CD4-positive, alpha-beta T cell (primary cell): Measurements from ENCODE around the gene KIAA0825. TPM values are rescaled to one million over a fixed set of nuclear protein-coding genes. Genes with fewer than 3 reads are reported as not detected.

Experiments
- ATAC-seq: fragments of 200-7000 bp; cut with Tn5 transposase; one replicate; pipeline ENCODE4 v1.10.0; 2022; ENCODE audit warnings: mild to moderate bottlenecking; ENCODE audit not compliant: poor library complexity
- CTCF ChIA-PET: fragments of 350-600 bp; sonication (Branson Sonifier 250); formaldehyde crosslinking; loops from one replicate; lab custom pipeline; 2021; ENCODE audit warnings: antibody characterized with exemption, inconsistent platforms; lab: Charles Lee
- POLR2A ChIA-PET: fragments of 350-600 bp; sonication (Branson Sonifier 250); formaldehyde crosslinking; loops from one replicate; lab custom pipeline; 2021; ENCODE audit warnings: antibody characterized with exemption, inconsistent platforms; lab: Charles Lee
- DNase-seq, 14 experiments: peaks; one replicate each; pipeline ENCODE4 v3.0.0-alpha.2; 2013 to 2020; ENCODE audit warnings: mixed read lengths in 2 of 14
- H3K27ac ChIP-seq, 2 donors: one replicate each; pipeline versions ENCODE4 v1.5.1 to v1.7.0; 2013; ENCODE audit warnings: low read length in 2 of 2, low read depth in 1 of 2, mild to moderate bottlenecking in 1 of 2
- H3K27me3 ChIP-seq, 2 experiments: 1 replicate in 1 of 2; 2 replicates in 1 of 2; pipeline versions ENCODE4 v1.6.1 to v1.7.0; 2013; ENCODE audit warnings: low read length in 2 of 2, control low read depth in 1 of 2, mild to moderate bottlenecking in 1 of 2, moderate library complexity in 1 of 2; ENCODE audit not compliant: insufficient read depth in 2 of 2, control insufficient read depth in 1 of 2
- H3K36me3 ChIP-seq: one replicate; pipeline ENCODE4 v1.6.1; 2013; ENCODE audit warnings: low read length, control low read depth; ENCODE audit not compliant: insufficient read depth
- H3K4me1 ChIP-seq: one replicate; pipeline ENCODE4 v1.6.1; 2013; ENCODE audit warnings: low read length, control low read depth; ENCODE audit not compliant: insufficient read depth
- H3K4me3 ChIP-seq: one replicate; pipeline ENCODE4 v1.5.1; 2013; ENCODE audit warnings: mild to moderate bottlenecking, low read length, moderate library complexity
- H3K9me3 ChIP-seq, 2 experiments: 1 replicate in 1 of 2; 2 replicates in 1 of 2; pipeline versions ENCODE4 v1.6.1 to v1.7.0; 2013; ENCODE audit warnings: low read length in 2 of 2, mild to moderate bottlenecking in 2 of 2, control low read depth in 1 of 2, moderate library complexity in 1 of 2; ENCODE audit not compliant: control insufficient read depth in 1 of 2, insufficient read depth in 1 of 2
- H3K27ac Mint-ChIP-seq: one replicate; pipeline ENCODE4 v1.8.0; 2020; ENCODE audit warnings: mixed read lengths
- H3K27me3 Mint-ChIP-seq: one replicate; pipeline ENCODE4 v1.8.0; 2021; ENCODE audit warnings: mixed read lengths
- H3K36me3 Mint-ChIP-seq: one replicate; pipeline ENCODE4 v1.8.0; 2021; ENCODE audit warnings: low read depth, mixed read lengths
- H3K4me1 Mint-ChIP-seq: one replicate; pipeline ENCODE4 v1.8.0; 2021; ENCODE audit warnings: low read depth, mixed read lengths
- H3K4me3 Mint-ChIP-seq: one replicate; pipeline ENCODE4 v1.8.0; 2020; ENCODE audit warnings: mild to moderate bottlenecking, mixed read lengths
- H3K9me3 Mint-ChIP-seq: one replicate; pipeline ENCODE4 v1.8.0; 2020; ENCODE audit warnings: mixed read lengths
- intact Hi-C, 2 experiments: fragments of 100-400 bp; cut with DNase I in 1 of 2; cut with micrococcal nuclease in 1 of 2; formaldehyde crosslinking; loops; one replicate each; pipeline versions ENCODE4 v1.15.1 to v1.9.0; 2023 to 2025; cut with DNase I, micrococcal nuclease
- total RNA-seq, 174 experiments: library from RNA in 2 of 174; stranded (reverse) in 2 of 174; gene quantifications; one replicate each; pipeline ENCODE4 v1.2.3 and lab custom pipeline; 2021 to 2026
- TF ChIP-seq, protein P1 (sequence below): fragments of 200-600 bp; IDR thresholded peaks from one replicate; pipeline ENCODE4 v1.8.0; 2022; ENCODE audit warnings: antibody characterized with exemption, mild to moderate bottlenecking

Gene KIAA0825
- total RNA-seq, 2 experiments from 2014 or later, result 1.5 to 1.6 TPM

DNA sequence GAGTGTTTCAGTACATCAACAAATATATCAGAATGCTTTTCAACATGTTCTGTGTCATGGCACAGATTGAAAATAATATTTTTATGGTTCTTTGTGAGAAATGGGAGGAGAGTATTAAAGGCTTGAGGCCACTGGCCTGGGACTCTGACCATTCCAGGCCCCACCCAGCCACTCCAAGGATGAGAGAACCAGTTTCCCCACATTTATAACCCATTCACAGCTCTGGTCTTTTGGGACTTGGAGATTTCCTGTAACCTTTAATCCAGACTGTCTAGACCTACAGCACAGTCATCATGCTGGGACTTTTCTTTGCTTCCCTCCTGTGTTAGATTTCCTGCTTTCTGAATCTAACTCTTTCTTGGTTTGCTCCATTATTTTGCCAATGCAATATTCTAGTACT lies 389.6 kb downstream of the KIAA0825 start:
- no peaks in the 10 kb centered on the region for H3K36me3 ChIP-seq
- H3K27ac ChIP-seq, result no peak overlapping the region
- intact Hi-C loops, result no loop called here
- no peaks in the 10 kb centered on the region for H3K4me1 Mint-ChIP-seq
- ChIA-PET CTCF (no interaction called here), POLR2A (no interaction called here)
- H3K9me3 ChIP-seq, result no peaks in the 10 kb centered on the region
- H3K36me3 Mint-ChIP-seq, result no peaks in the 10 kb centered on the region
- ATAC-seq (no peak), DNase-seq (no peak)
- TF ChIP-seq, protein P1, sequence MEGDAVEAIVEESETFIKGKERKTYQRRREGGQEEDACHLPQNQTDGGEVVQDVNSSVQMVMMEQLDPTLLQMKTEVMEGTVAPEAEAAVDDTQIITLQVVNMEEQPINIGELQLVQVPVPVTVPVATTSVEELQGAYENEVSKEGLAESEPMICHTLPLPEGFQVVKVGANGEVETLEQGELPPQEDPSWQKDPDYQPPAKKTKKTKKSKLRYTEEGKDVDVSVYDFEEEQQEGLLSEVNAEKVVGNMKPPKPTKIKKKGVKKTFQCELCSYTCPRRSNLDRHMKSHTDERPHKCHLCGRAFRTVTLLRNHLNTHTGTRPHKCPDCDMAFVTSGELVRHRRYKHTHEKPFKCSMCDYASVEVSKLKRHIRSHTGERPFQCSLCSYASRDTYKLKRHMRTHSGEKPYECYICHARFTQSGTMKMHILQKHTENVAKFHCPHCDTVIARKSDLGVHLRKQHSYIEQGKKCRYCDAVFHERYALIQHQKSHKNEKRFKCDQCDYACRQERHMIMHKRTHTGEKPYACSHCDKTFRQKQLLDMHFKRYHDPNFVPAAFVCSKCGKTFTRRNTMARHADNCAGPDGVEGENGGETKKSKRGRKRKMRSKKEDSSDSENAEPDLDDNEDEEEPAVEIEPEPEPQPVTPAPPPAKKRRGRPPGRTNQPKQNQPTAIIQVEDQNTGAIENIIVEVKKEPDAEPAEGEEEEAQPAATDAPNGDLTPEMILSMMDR, result no peak
- H3K27ac Mint-ChIP-seq, result no peak overlapping the region
- H3K27me3 ChIP-seq, result no peaks in the 10 kb centered on the region
- H3K4me3 Mint-ChIP-seq, result no peak overlapping the region
- H3K4me1 ChIP-seq, result no peaks in the 10 kb centered on the region
- no peak overlapping the region for H3K4me3 ChIP-seq
- no peaks in the 10 kb centered on the region for H3K27me3 Mint-ChIP-seq
- H3K9me3 Mint-ChIP-seq, result no peaks in the 10 kb centered on the region

DNA sequence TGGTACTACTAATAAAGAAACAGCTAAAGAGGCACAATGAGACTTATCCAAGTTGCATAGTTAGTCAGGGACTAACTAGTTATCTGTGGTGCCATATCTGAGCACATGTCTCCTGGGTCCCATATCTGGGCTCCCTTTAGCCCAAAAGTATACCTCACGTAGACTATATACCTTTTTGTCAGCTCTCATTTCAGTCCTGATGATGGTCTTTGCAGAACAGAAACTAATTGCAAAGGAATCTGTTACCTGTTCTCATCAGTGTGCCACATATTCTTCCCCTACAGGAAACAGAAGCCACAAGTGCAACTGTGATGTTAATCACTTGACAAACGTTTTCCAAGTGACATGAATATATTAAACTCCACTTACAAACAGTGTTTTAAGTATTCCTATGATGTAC lies 395.2 kb downstream of the KIAA0825 start:
- no peaks in the 10 kb centered on the region for H3K36me3 Mint-ChIP-seq
- intact Hi-C loops, result no loop called here
- TF ChIP-seq, protein P1, result no peak

DNA sequence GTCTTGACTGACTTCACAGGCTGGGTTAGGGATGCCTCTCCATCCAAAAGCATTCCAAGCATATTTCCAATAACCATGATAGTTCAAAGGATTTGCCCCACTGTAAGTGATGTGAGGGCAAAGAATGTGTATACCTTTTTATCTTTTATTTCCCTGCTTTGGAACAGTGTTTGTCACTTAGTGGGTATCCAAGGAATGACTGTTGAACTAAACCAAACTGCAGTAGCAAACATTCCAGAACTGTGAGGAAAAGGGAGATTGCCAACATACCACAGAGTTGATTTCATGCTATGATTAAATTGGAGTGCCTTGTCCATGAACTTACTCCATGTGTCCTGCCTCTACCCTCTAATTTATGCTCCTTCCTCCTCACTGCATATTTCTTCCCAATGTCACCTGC lies 400.0 kb downstream of the KIAA0825 start:
- intact Hi-C loops, result no loop called here
- no peak for ATAC-seq
- H3K27ac ChIP-seq, result no peak overlapping the region
- CTCF ChIA-PET, result no interaction called here
- no peaks in the 10 kb centered on the region for H3K36me3 ChIP-seq
- H3K9me3 Mint-ChIP-seq, result no peaks in the 10 kb centered on the region
- no peaks in the 10 kb centered on the region for H3K36me3 Mint-ChIP-seq
- no peak overlapping the region for H3K4me3 Mint-ChIP-seq
- H3K27me3 Mint-ChIP-seq, result no peaks in the 10 kb centered on the region
- TF ChIP-seq, protein P1, result no peak
- no peaks in the 10 kb centered on the region for H3K4me1 ChIP-seq
- H3K27ac Mint-ChIP-seq, result no peak overlapping the region
- POLR2A ChIA-PET, result no interaction called here
- no peaks in the 10 kb centered on the region for H3K4me1 Mint-ChIP-seq
- no peak overlapping the region for H3K4me3 ChIP-seq
- H3K9me3 ChIP-seq, result no peaks in the 10 kb centered on the region
- H3K27me3 ChIP-seq, result no peaks in the 10 kb centered on the region
- DNase-seq, result no peak

More for the DNA sequence above, 395.2 kb downstream of the KIAA0825 start:
- H3K27ac ChIP-seq, result no peak overlapping the region
- no peaks in the 10 kb centered on the region for H3K27me3 ChIP-seq
- no peak overlapping the region for H3K4me3 ChIP-seq
- ATAC-seq, result no peak
- Mint-ChIP-seq H3K4me1 (no peaks in the 10 kb centered on the region), H3K27ac (no peak overlapping the region), H3K9me3 (no peaks in the 10 kb centered on the region), H3K27me3 (no peaks in the 10 kb centered on the region), H3K4me3 (no peak overlapping the region)
- H3K36me3 ChIP-seq, result no peaks in the 10 kb centered on the region
- H3K9me3 ChIP-seq, result no peaks in the 10 kb centered on the region
- no peak for DNase-seq
- POLR2A ChIA-PET, result no interaction called here
- H3K4me1 ChIP-seq, result no peaks in the 10 kb centered on the region
- CTCF ChIA-PET, result no interaction called here
